Lower lobe of right lung (tissue), 2 donors: Measurements from ENCODE around the gene SS18. TPM values are rescaled to one million over a fixed set of nuclear protein-coding genes. Genes with fewer than 3 reads are reported as not detected.

ENCODE experiments used
- ATAC-seq, 2 donors: fragments of 200-7000 bp; cut with Tn5 transposase; one replicate each; pipeline ENCODE4 v1.9.1; 2020 to 2022; ENCODE audit warnings: mild to moderate bottlenecking in 2 of 2, moderate library complexity in 2 of 2
- DNase-seq: peaks from one replicate; pipeline ENCODE4 v3.0.0-alpha.2; 2020
- H3K27ac ChIP-seq: fragments of 200-600 bp; one replicate; pipeline ENCODE4 v1.8.0; 2022
- H3K27me3 ChIP-seq: fragments of 200-600 bp; one replicate; pipeline ENCODE4 v1.8.0; 2022; ENCODE audit warnings: low read depth
- H3K36me3 ChIP-seq: fragments of 200-600 bp; one replicate; pipeline ENCODE4 v1.8.0; 2022; ENCODE audit warnings: mild to moderate bottlenecking
- H3K4me1 ChIP-seq: fragments of 200-600 bp; one replicate; pipeline ENCODE4 v1.8.0; 2022
- H3K4me3 ChIP-seq: fragments of 200-600 bp; one replicate; pipeline ENCODE4 v1.8.0; 2022; ENCODE audit warnings: mild to moderate bottlenecking
- H3K9me3 ChIP-seq: fragments of 200-600 bp; one replicate; pipeline ENCODE4 v1.8.0; 2022
- CTCF ChIP-seq: fragments of 200-600 bp; IDR thresholded peaks from one replicate; pipeline ENCODE4 v1.8.0; 2022; ENCODE audit warnings: antibody characterized with exemption, mild to moderate bottlenecking
- intact Hi-C: fragments of 100-400 bp; cut with DNase I; formaldehyde crosslinking; loops from one replicate; pipeline ENCODE4 v1.11.0; 2022
- total RNA-seq: library from RNA; stranded (reverse); fragmentation: NEBNext Ultra II Directional; extraction: Animal tissue kit (Norgen Biotek cat#: 25700); gene quantifications from one replicate; pipeline ENCODE4 v1.2.1, GENCODE V29; 2021
- donor health status: DM: no; HTN: yes; CAD: no; lungs with severe emphysema.

SS18 gene
- total RNA-seq, 1 donor from 2014 or later, result 57.1 TPM

DNA sequence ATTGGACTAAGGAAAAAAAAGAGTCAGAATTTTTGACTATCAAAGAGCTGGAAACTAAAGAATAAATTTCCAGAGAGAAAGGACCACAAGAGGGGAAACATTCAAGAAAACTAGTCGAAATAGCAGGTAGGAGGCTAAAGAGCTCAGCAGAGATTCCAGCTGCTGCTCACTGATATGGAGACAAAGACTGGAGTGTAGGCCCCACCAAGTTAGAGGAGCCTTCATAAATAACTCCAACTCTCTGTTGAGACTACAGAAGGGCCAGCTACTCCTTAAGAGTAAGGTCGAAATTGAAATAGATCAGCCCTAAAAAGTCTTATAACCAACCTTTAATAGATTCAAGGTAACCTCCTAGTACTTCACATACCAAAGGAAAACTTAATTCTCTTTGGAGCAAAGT is 31.1 kb downstream of the SS18 start:
- peaks cover 66% of the 10 kb centered on the region for H3K36me3 ChIP-seq
- ATAC-seq, result no peak

DNA sequence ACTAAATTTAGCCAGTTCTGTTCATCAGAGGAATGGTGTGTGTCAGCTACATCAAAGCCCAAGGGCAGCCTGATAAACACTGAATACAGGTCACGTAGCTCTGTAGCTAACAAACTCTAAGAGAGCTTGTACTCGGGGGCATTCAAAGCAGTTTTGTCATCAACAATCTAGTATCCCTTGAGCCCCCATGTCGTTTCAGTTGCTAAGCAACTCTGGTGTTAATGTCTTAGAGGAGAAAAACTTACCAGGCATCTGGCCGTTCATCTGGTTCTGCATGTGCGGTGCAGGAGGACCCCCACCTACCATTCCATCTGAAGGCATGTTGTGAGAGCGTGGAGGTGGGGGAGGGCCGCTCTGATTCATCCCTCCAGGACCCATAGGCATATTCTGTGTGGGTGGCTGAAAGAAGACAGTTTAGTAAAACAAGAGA is 33.1 kb downstream of the SS18 start:
- Histone ChIP-seq H3K36me3 (peaks cover 71% of the 10 kb centered on the region), H3K9me3 (no peaks in the 10 kb centered on the region), H3K27ac (no peak overlapping the region), H3K27me3 (no peaks in the 10 kb centered on the region), H3K4me1 (no peaks in the 10 kb centered on the region), H3K4me3 (no peak overlapping the region)
- TF ChIP-seq CTCF, result no peak
- intact Hi-C loops, result no loop called here
- no peak for ATAC-seq
- no peak for DNase-seq

More for the DNA sequence above, 31.1 kb downstream of the SS18 start:
- DNase-seq, result no peak
- Histone ChIP-seq H3K4me3 (no peak overlapping the region), H3K27ac (no peak overlapping the region), H3K4me1 (no peaks in the 10 kb centered on the region), H3K9me3 (no peaks in the 10 kb centered on the region), H3K27me3 (no peaks in the 10 kb centered on the region)
- TF ChIP-seq CTCF, result no peak
- intact Hi-C loops, result no loop called here

GRCh38 chr18:26056291-26056690 is 34.1 kb downstream of the SS18 start:
- no peaks in the 10 kb centered on the region for H3K27me3 ChIP-seq
- no peak for DNase-seq
- H3K27ac ChIP-seq, result no peak overlapping the region
- H3K9me3 ChIP-seq, result no peaks in the 10 kb centered on the region
- no peak for TF ChIP-seq CTCF
- no peak for ATAC-seq
- no peak overlapping the region for H3K4me3 ChIP-seq
- H3K36me3 ChIP-seq, result peaks cover 74% of the 10 kb centered on the region
- no peaks in the 10 kb centered on the region for H3K4me1 ChIP-seq
- intact Hi-C loops, result no loop called here

- DNase-seq, result no peak
- Histone ChIP-seq H3K4me1 (no peaks in the 10 kb centered on the region), H3K36me3 (peaks cover 91% of the 10 kb centered on the region), H3K9me3 (no peaks in the 10 kb centered on the region), H3K4me3 (no peak overlapping the region), H3K27me3 (no peaks in the 10 kb centered on the region), H3K27ac (no peak overlapping the region)
- intact Hi-C loops, result no loop called here
- TF ChIP-seq CTCF, result no peak
- ATAC-seq, result no peak
These were observed 37.9 kb downstream of the SS18 start for GRCh38 chr18:26052505-26052904.

GRCh38 chr18:26051843-26052242 is 38.6 kb downstream of the SS18 start:
- Histone ChIP-seq H3K9me3 (no peaks in the 10 kb centered on the region), H3K4me1 (no peaks in the 10 kb centered on the region), H3K4me3 (no peak overlapping the region), H3K27ac (no peak overlapping the region), H3K36me3 (peaks cover 85% of the 10 kb centered on the region), H3K27me3 (no peaks in the 10 kb centered on the region)
- no peak for ATAC-seq
- DNase-seq, result no peak
- TF ChIP-seq CTCF, result no peak
- intact Hi-C loops, result no loop called here
